DND-41 (cell line): Measurements from ENCODE around the gene PLEKHG5.
A peak's percentile ranks its signal among the peaks of the same experiment; 100 is the strongest.

Experiments
- ATAC-seq: fragments of 200-7000 bp; cut with Tn5 transposase; 3 replicates; pipeline ENCODE4 v1.9.1; 2021; ENCODE audit warnings: low read depth; ENCODE audit not compliant: insufficient read depth
- DNase-seq: peaks from one replicate; pipeline ENCODE4 v3.0.0-alpha.2; 2020
- H2AFZ ChIP-seq: 2 replicates; pipeline ENCODE4 v1.6.0; 2012; ENCODE audit warnings: low read depth, low read length
- H3K27ac ChIP-seq: 2 replicates; pipeline ENCODE4 v1.5.1; 2012; ENCODE audit warnings: low read length, inconsistent platforms
- H3K27me3 ChIP-seq: fragments of 200-600 bp; sonication (generic); 2 replicates; pipeline ENCODE4 v1.6.0; 2012; ENCODE audit warnings: low read length, mild to moderate bottlenecking, inconsistent platforms; ENCODE audit not compliant: insufficient read depth, poor library complexity
- H3K36me3 ChIP-seq: 2 replicates; pipeline ENCODE4 v1.5.1; 2012; ENCODE audit warnings: low read length, inconsistent platforms; ENCODE audit not compliant: insufficient read depth
- H3K4me1 ChIP-seq: 2 replicates; pipeline ENCODE4 v1.5.1; 2012; ENCODE audit warnings: mild to moderate bottlenecking, low read length; ENCODE audit not compliant: insufficient read depth
- H3K4me2 ChIP-seq: 2 replicates; pipeline ENCODE4 v1.6.0; 2012; ENCODE audit warnings: mild to moderate bottlenecking, moderate library complexity, low read length, inconsistent platforms; ENCODE audit not compliant: insufficient read depth
- H3K4me3 ChIP-seq, 2 experiments: fragments of 200-600 bp in 1 of 2; shearing (Covaris generic) in 1 of 2; 2 replicates each; pipeline ENCODE4 v1.5.1; 2012 to 2016; ENCODE audit warnings: inconsistent platforms in 2 of 2, low read length in 2 of 2, mild to moderate bottlenecking in 2 of 2, low read depth in 1 of 2, moderate library complexity in 1 of 2
- H3K79me2 ChIP-seq: 2 replicates; pipeline ENCODE4 v1.6.0; 2012; ENCODE audit warnings: low read length, inconsistent platforms; ENCODE audit not compliant: insufficient read depth
- H3K9ac ChIP-seq: 2 replicates; pipeline ENCODE4 v1.6.0; 2012; ENCODE audit warnings: low read depth, mild to moderate bottlenecking, inconsistent platforms, low read length, moderate library complexity
- H3K9me3 ChIP-seq: 2 replicates; pipeline ENCODE4 v1.5.1; 2012; ENCODE audit warnings: low read length, moderate library complexity, mild to moderate bottlenecking, inconsistent platforms; ENCODE audit not compliant: insufficient read depth, severe bottlenecking
- H4K20me1 ChIP-seq: 2 replicates; pipeline ENCODE4 v1.6.0; 2012; ENCODE audit warnings: low read length; ENCODE audit not compliant: insufficient read depth
- CTCF ChIP-seq: IDR thresholded peaks from 2 replicates; pipeline ENCODE4 v1.5.1; 2012; ENCODE audit warnings: borderline replicate concordance, low read length, moderate library complexity, mild to moderate bottlenecking; ENCODE audit not compliant: poor library complexity, severe bottlenecking; ENCODE audit errors: extremely low read depth
- EZH2 ChIP-seq: IDR thresholded peaks from 3 replicates; pipeline ENCODE4 v1.6.1; 2012; ENCODE audit warnings: borderline replicate concordance, low read depth, mild to moderate bottlenecking, moderate library complexity, low read length, inconsistent platforms; ENCODE audit not compliant: severe bottlenecking

PLEKHG5 gene

GRCh38 chr1:6496890-6497214 is 5.4 kb upstream of the PLEKHG5 start:
- Histone ChIP-seq H3K4me3 (peak overlapping the region in 1 of 2 experiments; percentile 29; a peak in 2 of 4 replicates), H3K79me2 (no peaks in the 10 kb centered on the region), H3K27me3 (peaks cover 11% of the 10 kb centered on the region), H3K9ac (peak overlapping the region; percentile 27; the same call in 1 of the 2 replicates), H3K27ac (no peak overlapping the region), H2AFZ (no peak overlapping the region), H3K36me3 (no peaks in the 10 kb centered on the region), H3K4me1 (peaks cover 28% of the 10 kb centered on the region), H3K4me2 (peak overlapping the region; percentile 100), H3K9me3 (no peaks in the 10 kb centered on the region), H4K20me1 (0 out of 2 replicates have a peak, but pooled peaks cover 2% of the 10 kb centered on the region)
- DNase-seq = no peak
- no peak for TF ChIP-seq CTCF
- no peak for TF ChIP-seq EZH2
- no peak for ATAC-seq

- Histone ChIP-seq H3K27me3 (peaks cover 11% of the 10 kb centered on the region), H2AFZ (no peak overlapping the region), H3K36me3 (no peaks in the 10 kb centered on the region), H3K27ac (no peak overlapping the region), H3K4me3 (no peak overlapping the region), H3K9ac (no peak overlapping the region), H3K4me2 (0 out of 2 replicates have a peak overlapping the region, but pooled peaks have one; percentile 100), H4K20me1 (0 out of 2 replicates have a peak, but pooled peaks cover 2% of the 10 kb centered on the region), H3K4me1 (peaks cover 33% of the 10 kb centered on the region), H3K79me2 (no peaks in the 10 kb centered on the region), H3K9me3 (no peaks in the 10 kb centered on the region)
- DNase-seq (no peak), ATAC-seq (no peak)
- TF ChIP-seq CTCF (no peak), EZH2 (no peak)
These were observed 4.9 kb upstream of the PLEKHG5 start for GRCh38 chr1:6496365-6496721.

GRCh38 chr1:6495540-6496364 is 4.3 kb upstream of the PLEKHG5 start:
- Histone ChIP-seq H3K4me1 (peaks cover 39% of the 10 kb centered on the region), H3K9ac (no peak overlapping the region), H3K27me3 (peaks cover 11% of the 10 kb centered on the region), H3K79me2 (no peaks in the 10 kb centered on the region), H3K27ac (no peak overlapping the region), H4K20me1 (0 out of 2 replicates have a peak, but pooled peaks cover 2% of the 10 kb centered on the region), H3K36me3 (no peaks in the 10 kb centered on the region), H2AFZ (no peak overlapping the region), H3K4me3 (no peak overlapping the region), H3K4me2 (no peak overlapping the region), H3K9me3 (no peaks in the 10 kb centered on the region)
- DNase-seq (no peak), ATAC-seq (no peak)
- no peak for TF ChIP-seq CTCF
- no peak for TF ChIP-seq EZH2
